ENCODE measurements around the gene HTR2B. TPM values are rescaled to one million over a fixed set of nuclear protein-coding genes. Genes with fewer than 3 reads are reported as not detected.

The HTR2B gene
- total and polyA plus RNA-seq, 2 experiments from 2014 or later: 0.15 TPM; not detected in 1

DNA sequence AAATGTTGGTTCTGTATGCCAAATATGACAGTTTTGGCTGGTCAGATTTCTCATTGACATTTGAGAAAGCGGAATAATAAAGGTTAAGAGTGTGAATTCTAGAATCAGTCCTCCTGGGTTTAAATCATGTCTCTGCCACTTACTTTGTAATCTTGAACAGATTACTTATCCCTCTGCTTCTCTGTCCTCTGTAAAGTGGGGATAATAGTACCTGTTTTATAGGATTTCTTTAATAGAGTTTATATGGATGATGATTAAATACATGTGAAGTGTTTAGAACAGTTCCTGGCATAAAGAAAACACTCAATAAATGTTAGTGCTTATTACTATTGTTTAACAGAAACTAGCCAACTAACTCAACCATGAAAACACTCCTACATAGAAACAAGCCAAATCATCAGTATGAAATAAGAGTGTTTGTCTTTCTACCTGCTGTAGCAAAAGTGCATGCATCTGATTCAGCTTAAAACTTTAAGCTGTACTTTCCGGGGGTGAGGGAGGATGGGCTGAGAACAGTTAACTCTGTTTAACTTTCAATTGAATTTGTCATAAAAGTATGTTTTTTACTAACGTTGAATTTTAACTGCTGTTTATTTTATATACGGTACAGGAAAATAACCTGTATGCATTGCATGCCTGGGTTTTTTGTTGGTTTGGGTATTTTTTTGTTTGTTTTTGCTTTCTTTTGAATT is 6.8 kb downstream of the HTR2B start:
- WGBS, 2 experiments (ENCODE audit: low coverage in 1 of 2, low lambda C conversion rate in 2 of 2, missing lambda C conversion rate in 2 of 2): 95 to 99% methylated on average over 4 of the region's 4 CpGs

DNA sequence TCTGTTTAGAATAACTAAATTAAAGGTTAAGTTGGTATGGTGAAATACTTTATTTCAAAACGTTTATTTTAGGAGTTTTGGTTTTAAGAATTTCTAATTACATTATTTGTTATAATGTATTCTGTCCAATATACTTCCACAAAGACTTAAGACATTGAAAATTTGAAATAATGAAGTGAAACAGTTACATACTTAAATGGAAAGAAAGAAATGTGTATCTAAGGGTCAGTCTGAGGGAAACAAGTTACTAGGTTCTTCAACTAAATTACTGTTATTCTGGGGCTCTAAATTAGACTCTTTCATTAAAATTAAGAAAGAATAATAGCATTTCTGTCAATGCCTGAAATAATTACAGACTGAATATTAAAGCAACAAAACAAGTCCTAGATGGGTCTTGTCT is 7.7 kb downstream of the HTR2B start:
- Histone ChIP-seq H4K20me1 (ENCODE audit: insufficient read depth) (no peaks in the 10 kb centered on the region), H3K27ac (no peak overlapping the region), H3F3A (ENCODE audit: insufficient read depth) (no peaks in the 10 kb centered on the region), H2AFZ (no peak overlapping the region), H3K36me3 (ENCODE audit: low read depth) (no peaks in the 10 kb centered on the region), H3K4me3 (no peak overlapping the region), H3K27me3 (replicated peaks; ENCODE audit: insufficient read depth) (no peaks in the 10 kb centered on the region), H3K9ac (no peak overlapping the region), H3K9me3 (ENCODE audit: low read depth) (no peaks in the 10 kb centered on the region), H3K4me1 (ENCODE audit: insufficient read depth) (peaks cover 15% of the 10 kb centered on the region), H3K4me2 (ENCODE audit: unreplicated experiment) (no peak overlapping the region), H3K79me2 (ENCODE audit: insufficient read depth) (peaks cover 40% of the 10 kb centered on the region), H3K9me2 (ENCODE audit: insufficient read depth) (no peaks in the 10 kb centered on the region)
- WGBS, 2 experiments (ENCODE audit: low coverage in 1 of 2, low lambda C conversion rate in 2 of 2, missing lambda C conversion rate in 2 of 2): 0 to 7% methylated on average over 1 of the region's 1 CpG
- in situ Hi-C loops (cut with MboI): loop anchor here (25.0 kb wide), 1 partner anchor 295 kb away; no protein-coding TSS in a partner anchor
- DNase-seq: no peak
- no peak for TF ChIP-seq EZH2phosphoT487 (IDR thresholded peaks at IDR 0.05; ENCODE audit: insufficient read depth, low read depth)
- no peak for TF ChIP-seq EZH2 (IDR thresholded peaks at IDR 0.05; ENCODE audit: insufficient read depth, poor library complexity, severe bottlenecking)

More for the DNA sequence above, 6.8 kb downstream of the HTR2B start:
- Histone ChIP-seq H3F3A (ENCODE audit: insufficient read depth) (no peaks in the 10 kb centered on the region), H2AFZ (no peak overlapping the region), H3K9ac (no peak overlapping the region), H3K4me3 (no peak overlapping the region), H3K79me2 (ENCODE audit: insufficient read depth) (peaks cover 37% of the 10 kb centered on the region), H3K36me3 (ENCODE audit: low read depth) (no peaks in the 10 kb centered on the region), H4K20me1 (ENCODE audit: insufficient read depth) (no peaks in the 10 kb centered on the region), H3K4me1 (ENCODE audit: insufficient read depth) (0 out of 2 replicates have a peak, but pooled peaks cover 7% of the 10 kb centered on the region), H3K9me3 (ENCODE audit: low read depth) (no peaks in the 10 kb centered on the region), H3K9me2 (ENCODE audit: insufficient read depth) (no peaks in the 10 kb centered on the region), H3K27ac (no peak overlapping the region), H3K4me2 (ENCODE audit: unreplicated experiment) (no peak overlapping the region), H3K27me3 (replicated peaks; ENCODE audit: insufficient read depth) (no peaks in the 10 kb centered on the region)
- DNase-seq: no peak
- TF ChIP-seq EZH2 (IDR thresholded peaks at IDR 0.05; ENCODE audit: insufficient read depth, poor library complexity, severe bottlenecking): no peak
- no peak for TF ChIP-seq EZH2phosphoT487 (IDR thresholded peaks at IDR 0.05; ENCODE audit: insufficient read depth, low read depth)
- in situ Hi-C loops (cut with MboI): loop anchor here (25.0 kb wide), 1 partner anchor 294 kb away; no protein-coding TSS in a partner anchor

DNA sequence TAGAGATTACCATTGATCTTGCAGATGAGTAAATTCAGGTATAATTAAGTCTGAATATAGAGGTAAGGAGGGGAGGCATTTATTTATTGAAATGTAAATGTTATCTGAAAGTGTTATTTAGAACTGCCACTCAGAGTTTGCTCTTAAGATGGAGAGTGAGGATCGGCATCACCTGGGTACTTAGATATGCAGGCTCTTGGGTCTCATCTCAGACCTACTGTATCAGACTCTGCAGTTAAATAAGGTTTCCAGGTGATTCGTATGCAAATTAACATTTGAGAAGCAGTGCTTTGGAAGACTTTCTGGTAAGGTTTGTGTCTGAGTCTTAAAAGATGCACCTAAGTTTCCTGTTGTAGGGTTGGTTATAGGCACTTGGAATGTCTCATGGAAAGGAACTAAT is 9.2 kb downstream of the HTR2B start:
- 100% methylated on average over 2 of the region's 2 CpGs for WGBS, 2 experiments (ENCODE audit: low coverage in 1 of 2, low lambda C conversion rate in 2 of 2, missing lambda C conversion rate in 2 of 2)
- TF ChIP-seq EZH2 (IDR thresholded peaks at IDR 0.05; ENCODE audit: insufficient read depth, poor library complexity, severe bottlenecking) (no peak), EZH2phosphoT487 (IDR thresholded peaks at IDR 0.05; ENCODE audit: insufficient read depth, low read depth) (no peak)
- in situ Hi-C loops (cut with MboI): loop anchor here (25.0 kb wide), 1 partner anchor 297 kb away; no protein-coding TSS in a partner anchor

DNA sequence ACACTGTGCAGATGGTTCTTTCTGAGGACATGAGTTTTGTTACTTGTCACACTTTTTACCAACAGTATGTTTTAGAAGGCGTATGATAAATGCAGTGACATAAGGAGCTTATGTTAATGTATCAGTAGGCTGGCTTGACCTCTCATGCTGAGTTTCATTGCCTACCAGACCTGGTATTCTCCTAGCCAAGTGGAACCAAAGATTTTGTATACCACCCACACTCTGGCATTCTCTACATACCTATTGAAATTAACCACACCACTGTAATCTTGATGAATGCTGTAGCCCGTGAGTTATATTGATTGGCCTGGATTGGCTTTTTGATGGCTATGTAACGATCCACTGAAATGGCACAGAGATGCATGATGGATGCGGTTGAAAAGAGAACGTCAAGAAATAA is 11.4 kb downstream of the HTR2B start:
- Histone ChIP-seq H3K27ac (no peak overlapping the region), H4K20me1 (ENCODE audit: insufficient read depth) (no peaks in the 10 kb centered on the region), H3K9me2 (ENCODE audit: insufficient read depth) (no peaks in the 10 kb centered on the region), H3F3A (ENCODE audit: insufficient read depth) (no peaks in the 10 kb centered on the region), H3K4me2 (ENCODE audit: unreplicated experiment) (no peak overlapping the region), H2AFZ (no peak overlapping the region), H3K79me2 (ENCODE audit: insufficient read depth) (peaks cover 29% of the 10 kb centered on the region), H3K9ac (no peak overlapping the region), H3K36me3 (ENCODE audit: low read depth) (peaks cover 12% of the 10 kb centered on the region; the same call in 1 of the 2 replicates), H3K27me3 (replicated peaks; ENCODE audit: insufficient read depth) (no peaks in the 10 kb centered on the region), H3K4me1 (ENCODE audit: insufficient read depth) (peaks cover 24% of the 10 kb centered on the region), H3K4me3 (no peak overlapping the region), H3K9me3 (ENCODE audit: low read depth) (no peaks in the 10 kb centered on the region)
- DNase-seq: no peak
- in situ Hi-C loops (cut with MboI): loop anchor here (25.0 kb wide), 1 partner anchor 299 kb away; no protein-coding TSS in a partner anchor
- TF ChIP-seq EZH2phosphoT487 (IDR thresholded peaks at IDR 0.05; ENCODE audit: insufficient read depth, low read depth) (no peak), EZH2 (IDR thresholded peaks at IDR 0.05; ENCODE audit: insufficient read depth, poor library complexity, severe bottlenecking) (no peak)
- WGBS, 2 experiments (ENCODE audit: low coverage in 1 of 2, low lambda C conversion rate in 2 of 2, missing lambda C conversion rate in 2 of 2): 94 to 99% methylated on average over 5 of the region's 5 CpGs

More for the DNA sequence above, 9.2 kb downstream of the HTR2B start:
- H3K27me3 ChIP-seq (replicated peaks; ENCODE audit: insufficient read depth): no peaks in the 10 kb centered on the region
- H3K4me2 ChIP-seq (ENCODE audit: unreplicated experiment): no peak overlapping the region
- no peaks in the 10 kb centered on the region for H4K20me1 ChIP-seq (ENCODE audit: insufficient read depth)
- H3K79me2 ChIP-seq (ENCODE audit: insufficient read depth): peaks cover 35% of the 10 kb centered on the region
- H3K9me3 ChIP-seq (ENCODE audit: low read depth): no peaks in the 10 kb centered on the region
- no peak overlapping the region for H3K9ac ChIP-seq
- no peak overlapping the region for H3K4me3 ChIP-seq
- DNase-seq: no peak
- H3K27ac ChIP-seq: no peak overlapping the region
- no peaks in the 10 kb centered on the region for H3F3A ChIP-seq (ENCODE audit: insufficient read depth)
- no peak overlapping the region for H2AFZ ChIP-seq
- H3K4me1 ChIP-seq (ENCODE audit: insufficient read depth): peaks cover 24% of the 10 kb centered on the region
- no peaks in the 10 kb centered on the region for H3K9me2 ChIP-seq (ENCODE audit: insufficient read depth)
- no peaks in the 10 kb centered on the region for H3K36me3 ChIP-seq (ENCODE audit: low read depth)

Measured in GM23248 (cell line).